ENCODE measurements around the gene ITGA6.

GRCh38 chr2:172451923-172452322, 24.5 kb downstream of the ITGA6 start:
- no peak for TF ChIP-seq CTCF (conservative IDR thresholded peaks at IDR 0.05; ENCODE audit: low read length)
- TF ChIP-seq EZH2phosphoT487 (IDR thresholded peaks at IDR 0.05; ENCODE audit: borderline replicate concordance, low read depth, low read length): no peak

Data from OCI-LY7 (cell line).